Measurements from ENCODE around the gene NAMPT. TPM values are rescaled to one million over a fixed set of nuclear protein-coding genes. Genes with fewer than 3 reads are reported as not detected.

The NAMPT gene
- total and polyA plus RNA-seq, 8 donors = 32.6 to 425 (median 41.0) TPM

GRCh38 chr7:106206826-106207541 lies 77.8 kb downstream of the NAMPT start:
- no peaks in the 10 kb centered on the region for H3K27me3 ChIP-seq
- H3K36me3 ChIP-seq = no peaks in the 10 kb centered on the region
- DNase-seq = no peak
- no peak overlapping the region for H3K27ac ChIP-seq
- intact Hi-C loops (cut with DNase I) = no loop called here
- H3K9me3 ChIP-seq = peaks cover 0 to 2% of the 10 kb centered on the region in 2 donors
- H3K4me3 ChIP-seq = no peak overlapping the region
- ATAC-seq = no peak
- no peak for TF ChIP-seq CTCF (IDR thresholded peaks at IDR 0.05)
- H3K4me1 ChIP-seq = no peaks in the 10 kb centered on the region

- no peaks in the 10 kb centered on the region for H3K4me1 ChIP-seq
- H3K27me3 ChIP-seq = no peaks in the 10 kb centered on the region
- no peak overlapping the region for H3K27ac ChIP-seq
- H3K4me3 ChIP-seq = no peak overlapping the region
- TF ChIP-seq CTCF (IDR thresholded peaks at IDR 0.05) = no peak
- peaks cover 0 to 2% of the 10 kb centered on the region in 2 donors for H3K9me3 ChIP-seq
- DNase-seq = no peak
- intact Hi-C loops (cut with DNase I) = no loop called here
- H3K36me3 ChIP-seq = no peaks in the 10 kb centered on the region
- ATAC-seq = no peak
These were observed 79.1 kb downstream of the NAMPT start for GRCh38 chr7:106205621-106206222.

GRCh38 chr7:106203473-106203872 lies 81.3 kb downstream of the NAMPT start:
- Histone ChIP-seq H3K4me1 (no peaks in the 10 kb centered on the region), H3K9me3 (no peaks in the 10 kb centered on the region), H3K27ac (no peak overlapping the region), H3K4me3 (no peak overlapping the region), H3K36me3 (no peaks in the 10 kb centered on the region), H3K27me3 (no peaks in the 10 kb centered on the region)
- intact Hi-C loops (cut with DNase I) = no loop called here
- no peak for TF ChIP-seq CTCF (IDR thresholded peaks at IDR 0.05)
- no peak for DNase-seq
- no peak for ATAC-seq

GRCh38 chr7:106201164-106201563 lies 83.6 kb downstream of the NAMPT start:
- H3K9me3 ChIP-seq = no peaks in the 10 kb centered on the region
- no peaks in the 10 kb centered on the region for H3K36me3 ChIP-seq
- H3K4me1 ChIP-seq = no peaks in the 10 kb centered on the region
- DNase-seq = no peak
- no peak overlapping the region for H3K4me3 ChIP-seq
- TF ChIP-seq CTCF (IDR thresholded peaks at IDR 0.05) = no peak
- ATAC-seq = no peak
- H3K27me3 ChIP-seq = no peaks in the 10 kb centered on the region
- no peak overlapping the region for H3K27ac ChIP-seq
- intact Hi-C loops (cut with DNase I) = no loop called here

- ATAC-seq (no peak), DNase-seq (no peak)
- Histone ChIP-seq H3K4me1 (no peaks in the 10 kb centered on the region), H3K27me3 (no peaks in the 10 kb centered on the region), H3K9me3 (no peaks in the 10 kb centered on the region), H3K27ac (no peak overlapping the region), H3K4me3 (no peak overlapping the region), H3K36me3 (no peaks in the 10 kb centered on the region)
- intact Hi-C loops (cut with DNase I) = no loop called here
- TF ChIP-seq CTCF (IDR thresholded peaks at IDR 0.05) = no peak
These were observed 84.9 kb downstream of the NAMPT start for GRCh38 chr7:106199813-106200364.

Data from left lung (tissue), 10 donors.